Keratinocyte (primary cell): Measurements from ENCODE around the gene ST6GALNAC6. TPM values are rescaled to one million over a fixed set of nuclear protein-coding genes. Genes with fewer than 3 reads are reported as not detected.
"Not testable (repeated sequence)": the region's sequence is repeated elsewhere in the genome, so short reads cannot be mapped to it uniquely, and the experiment has no call there.

Experiments
- DNase-seq: peaks from one replicate; pipeline ENCODE4 v3.0.0-alpha.2; 2011; ENCODE audit warnings: low read depth, missing footprints, low spot score
- FAIRE-seq: peaks from 2 replicates; lab custom pipeline; 2011; peaks lifted over from hg19 to GRCh38; lab: Jason Lieb, UNC
- H2AFZ ChIP-seq: 2 replicates; pipeline ENCODE4 v1.6.0; 2012; ENCODE audit warnings: low read length, control low read depth, inconsistent platforms; ENCODE audit not compliant: control insufficient read depth
- H3K27ac ChIP-seq: 2 replicates; pipeline ENCODE4 v1.5.1; 2011; ENCODE audit warnings: low read length; ENCODE audit not compliant: control insufficient read depth, insufficient read depth
- H3K27me3 ChIP-seq: 3 replicates; pipeline ENCODE4 v1.6.0; 2011; ENCODE audit warnings: low read length; ENCODE audit not compliant: control insufficient read depth, insufficient read depth; ENCODE audit errors: extremely low read depth
- H3K36me3 ChIP-seq, 2 experiments: 2 replicates in 1 of 2; 3 replicates in 1 of 2; pipeline ENCODE4 v1.5.1; 2011; ENCODE audit warnings: low read length in 2 of 2, mild to moderate bottlenecking in 1 of 2; ENCODE audit not compliant: control insufficient read depth in 2 of 2, insufficient read depth in 2 of 2; ENCODE audit errors: extremely low read depth in 1 of 2
- H3K4me1 ChIP-seq: 3 replicates; pipeline ENCODE4 v1.5.1; 2011; ENCODE audit warnings: low read length; ENCODE audit not compliant: control insufficient read depth, insufficient read depth; ENCODE audit errors: extremely low read depth
- H3K4me2 ChIP-seq: 3 replicates; pipeline ENCODE4 v1.6.0; 2011; ENCODE audit warnings: low read depth, low read length; ENCODE audit not compliant: control insufficient read depth, insufficient read depth; ENCODE audit errors: extremely low read depth
- H3K4me3 ChIP-seq, 3 experiments: fragments of 200-600 bp in 1 of 3; sonication (generic) in 1 of 3; 2 replicates in 2 of 3; 3 replicates in 1 of 3; pipeline ENCODE4 v1.5.1; 2011 to 2016; ENCODE audit warnings: low read length in 3 of 3, mild to moderate bottlenecking in 3 of 3, control low read depth in 2 of 3, inconsistent platforms in 1 of 3, low read depth in 1 of 3, mixed read lengths in 1 of 3, mixed run types in 1 of 3, moderate library complexity in 1 of 3; ENCODE audit not compliant: control insufficient read depth in 2 of 3, insufficient read depth in 2 of 3; ENCODE audit errors: extremely low read depth in 1 of 3
- H3K79me2 ChIP-seq: 2 replicates; pipeline ENCODE4 v1.6.0; 2012; ENCODE audit warnings: low read length; ENCODE audit not compliant: control insufficient read depth, insufficient read depth
- H3K9ac ChIP-seq: 3 replicates; pipeline ENCODE4 v1.6.0; 2011; ENCODE audit warnings: low read length; ENCODE audit not compliant: control insufficient read depth, insufficient read depth; ENCODE audit errors: extremely low read depth
- H3K9me1 ChIP-seq: 3 replicates; pipeline ENCODE4 v1.6.0; 2011; ENCODE audit warnings: low read length; ENCODE audit not compliant: control insufficient read depth, insufficient read depth; ENCODE audit errors: extremely low read depth
- H3K9me3 ChIP-seq: 2 replicates; pipeline ENCODE4 v1.5.1; 2012; ENCODE audit warnings: low read depth, low read length; ENCODE audit not compliant: control insufficient read depth
- H4K20me1 ChIP-seq: 3 replicates; pipeline ENCODE4 v1.6.0; 2011; ENCODE audit warnings: low read length; ENCODE audit not compliant: control insufficient read depth, insufficient read depth; ENCODE audit errors: extremely low read depth
- EZH2 ChIP-seq: IDR thresholded peaks from one replicate; pipeline ENCODE4 v1.6.1; 2012; ENCODE audit warnings: inconsistent platforms, mild to moderate bottlenecking, low read length, moderate library complexity
- dilution Hi-C: fragments of 300-500 bp; cut with MboI; formaldehyde crosslinking; loops from one replicate; pipeline ENCODE4 v1.7.0; 2020; ENCODE audit warnings: low sequenced_read_pairs; ENCODE audit not compliant: extremely low pct_ligation_motif_present
- polyA plus RNA-seq, 5 experiments: library from polyadenylated mRNA; depleted of rRNA in 3 of 5; stranded (reverse) in 3 of 5; stranded (forward) in 1 of 5; unstranded in 1 of 5; fragments of >200 nt; gene quantifications; 1 replicate in 1 of 5; 2 replicates in 3 of 5; 3 replicates in 1 of 5; pipeline versions ENCODE4 v1.2.1 to v1.2.3, GENCODE V29; 2011 to 2012; ENCODE audit warnings: missing spikeins in 2 of 5, low read depth in 1 of 5, low replicate concordance in 1 of 5
- TF ChIP-seq, protein P1 (sequence below), 3 experiments: IDR thresholded peaks in 1 of 3; conservative IDR thresholded peaks in 1 of 3; optimal IDR thresholded peaks in 1 of 3; 2 replicates in 2 of 3; 3 replicates in 1 of 3; pipeline versions ENCODE3 to v1.5.1; 2011; ENCODE audit warnings: low read length in 3 of 3, mild to moderate bottlenecking in 3 of 3, moderate library complexity in 2 of 3, control low read depth in 1 of 3, inconsistent platforms in 1 of 3; ENCODE audit not compliant: insufficient read depth in 2 of 3; ENCODE audit errors: extremely low read depth in 1 of 3

The ST6GALNAC6 gene
- polyA plus RNA-seq, 1 donor (not counting 4 experiments of a cell fraction or from before 2014, with no cell fraction given), result 21.1 TPM

DNA sequence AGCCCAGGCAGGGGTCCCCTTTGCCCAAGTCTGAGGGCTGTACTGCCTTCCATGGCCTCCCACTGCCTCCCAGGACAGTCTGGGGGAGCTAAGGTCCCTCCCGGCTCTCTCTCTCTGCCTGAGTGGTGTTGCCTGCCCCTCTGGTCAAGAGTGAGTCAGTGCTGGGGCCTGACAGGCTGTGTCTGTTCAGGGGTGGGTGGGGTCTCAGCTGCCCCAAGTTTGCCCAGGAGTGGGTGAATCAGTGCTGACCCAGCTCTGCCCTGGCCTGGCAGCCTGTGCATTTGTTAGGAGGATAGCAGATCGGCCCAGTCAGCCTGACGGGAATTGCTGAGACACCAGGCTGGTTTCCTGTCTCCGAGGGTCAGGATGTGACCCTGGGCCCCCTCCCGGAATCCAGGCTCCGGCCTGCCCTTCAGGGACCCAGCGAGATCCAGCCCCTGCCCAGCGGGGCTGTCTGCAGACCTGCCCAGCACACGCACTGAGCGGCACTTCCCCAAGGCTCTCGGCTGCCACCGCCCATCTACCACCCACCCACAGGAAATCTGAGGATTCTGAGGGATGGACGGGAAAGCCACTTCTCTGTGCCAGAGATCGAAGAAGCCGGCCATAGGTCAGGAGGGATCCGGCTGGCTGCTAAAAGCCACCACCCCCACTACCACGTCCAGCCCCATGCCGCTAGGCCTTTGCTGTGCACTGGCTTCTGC lies 60.9 kb downstream of the ST6GALNAC6 start:
- no peaks in the 10 kb centered on the region for H3K9me3 ChIP-seq
- H3K4me2 ChIP-seq, result no peak overlapping the region
- no peaks in the 10 kb centered on the region for H3K36me3 ChIP-seq
- H3K9me1 ChIP-seq, result no peaks in the 10 kb centered on the region
- no peak overlapping the region for H3K9ac ChIP-seq
- DNase-seq, result no peak
- no peak overlapping the region for H3K27ac ChIP-seq
- no peaks in the 10 kb centered on the region for H4K20me1 ChIP-seq
- H2AFZ ChIP-seq, result no peak overlapping the region
- FAIRE-seq, result no peak
- dilution Hi-C loops, result no loop called here
- no peak overlapping the region for H3K4me3 ChIP-seq
- no peaks in the 10 kb centered on the region for H3K79me2 ChIP-seq
- no peak for TF ChIP-seq EZH2
- TF ChIP-seq, protein P1, sequence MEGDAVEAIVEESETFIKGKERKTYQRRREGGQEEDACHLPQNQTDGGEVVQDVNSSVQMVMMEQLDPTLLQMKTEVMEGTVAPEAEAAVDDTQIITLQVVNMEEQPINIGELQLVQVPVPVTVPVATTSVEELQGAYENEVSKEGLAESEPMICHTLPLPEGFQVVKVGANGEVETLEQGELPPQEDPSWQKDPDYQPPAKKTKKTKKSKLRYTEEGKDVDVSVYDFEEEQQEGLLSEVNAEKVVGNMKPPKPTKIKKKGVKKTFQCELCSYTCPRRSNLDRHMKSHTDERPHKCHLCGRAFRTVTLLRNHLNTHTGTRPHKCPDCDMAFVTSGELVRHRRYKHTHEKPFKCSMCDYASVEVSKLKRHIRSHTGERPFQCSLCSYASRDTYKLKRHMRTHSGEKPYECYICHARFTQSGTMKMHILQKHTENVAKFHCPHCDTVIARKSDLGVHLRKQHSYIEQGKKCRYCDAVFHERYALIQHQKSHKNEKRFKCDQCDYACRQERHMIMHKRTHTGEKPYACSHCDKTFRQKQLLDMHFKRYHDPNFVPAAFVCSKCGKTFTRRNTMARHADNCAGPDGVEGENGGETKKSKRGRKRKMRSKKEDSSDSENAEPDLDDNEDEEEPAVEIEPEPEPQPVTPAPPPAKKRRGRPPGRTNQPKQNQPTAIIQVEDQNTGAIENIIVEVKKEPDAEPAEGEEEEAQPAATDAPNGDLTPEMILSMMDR (optimal IDR thresholded peaks at IDR 0.05 in 1 of 3, IDR thresholded peaks at IDR 0.05 in 1 of 3, conservative IDR thresholded peaks at IDR 0.05 in 1 of 3; ENCODE audit: extremely low read depth in 1 of 3, insufficient read depth in 2 of 3, low read length in 3 of 3), result no peak
- H3K27me3 ChIP-seq, result peaks cover 3% of the 10 kb centered on the region
- no peaks in the 10 kb centered on the region for H3K4me1 ChIP-seq

GRCh38 chr9:127837346-127837745 lies 62.1 kb downstream of the ST6GALNAC6 start:
- Histone ChIP-seq H3K4me1 (no peaks in the 10 kb centered on the region), H3K9ac (no peak overlapping the region), H3K4me2 (no peak overlapping the region), H3K27ac (no peak overlapping the region), H3K27me3 (peaks cover 3% of the 10 kb centered on the region), H3K36me3 (no peaks in the 10 kb centered on the region), H3K9me3 (no peaks in the 10 kb centered on the region), H4K20me1 (no peaks in the 10 kb centered on the region), H3K79me2 (no peaks in the 10 kb centered on the region), H2AFZ (no peak overlapping the region), H3K9me1 (no peaks in the 10 kb centered on the region), H3K4me3 (no peak overlapping the region)
- dilution Hi-C loops, result no loop called here
- FAIRE-seq (no peak), DNase-seq (no peak)
- TF ChIP-seq, protein P1 (optimal IDR thresholded peaks at IDR 0.05 in 1 of 3, IDR thresholded peaks at IDR 0.05 in 1 of 3, conservative IDR thresholded peaks at IDR 0.05 in 1 of 3; ENCODE audit: extremely low read depth in 1 of 3, insufficient read depth in 2 of 3, low read length in 3 of 3), result no peak
- TF ChIP-seq EZH2, result no peak

DNA sequence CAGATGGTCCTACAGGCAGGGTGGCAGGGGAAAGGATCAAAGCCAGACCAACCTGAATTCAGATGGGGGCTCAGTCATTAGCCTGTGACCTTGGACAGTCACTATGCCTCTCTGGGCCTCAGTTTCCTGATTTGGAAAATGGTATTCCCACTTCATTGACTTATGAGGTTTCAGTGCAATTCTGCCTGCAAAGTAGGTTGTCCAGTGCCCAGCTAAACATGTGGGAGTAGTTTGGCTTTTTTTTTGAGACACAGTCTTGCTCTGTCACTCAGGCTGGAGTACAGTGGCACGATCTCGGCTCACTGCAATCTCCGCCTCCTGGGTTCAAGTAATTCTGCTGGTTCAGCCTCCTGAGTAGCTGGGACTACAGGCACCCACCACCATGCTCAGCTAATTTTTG lies 62.8 kb downstream of the ST6GALNAC6 start:
- H3K36me3 ChIP-seq, H4K20me1 ChIP-seq, H3K27ac ChIP-seq, H3K4me2 ChIP-seq, H3K9me1 ChIP-seq, H3K4me3 ChIP-seq, H3K9me3 ChIP-seq, FAIRE-seq, DNase-seq, H3K79me2 ChIP-seq, H3K9ac ChIP-seq, dilution Hi-C loops, H3K27me3 ChIP-seq, H2AFZ ChIP-seq, H3K4me1 ChIP-seq: not testable (repeated sequence)
